AG04449 (cell line): ENCODE results near the gene ZFPL1.

Source experiments
- CTCF ChIA-PET: fragments of 350-600 bp; formaldehyde crosslinking; extraction: SDS; loops from one replicate; lab custom pipeline; 2021; ENCODE audit warnings: antibody characterized with exemption; lab: Yijun Ruan, JAX
- POLR2A ChIA-PET: fragments of 400-600, 350-600 bp; formaldehyde crosslinking; extraction: SDS; loops from one replicate; lab custom pipeline; 2020; ENCODE audit warnings: antibody characterized with exemption, inconsistent platforms; lab: Yijun Ruan, JAX
- DNase-seq: peaks from one replicate; pipeline ENCODE4 v3.0.0-alpha.2; 2010; ENCODE audit warnings: low read depth, low spot score
- H3K4me3 ChIP-seq: 2 replicates; pipeline ENCODE4 v1.5.1; 2011; ENCODE audit warnings: low read depth, mild to moderate bottlenecking, control low read depth, low read length
- TF ChIP-seq, protein P1 (sequence below): IDR thresholded peaks from one replicate; pipeline ENCODE4 v1.5.1; 2011; ENCODE audit warnings: mild to moderate bottlenecking, moderate library complexity, low read length, control low read depth, inconsistent platforms; ENCODE audit not compliant: insufficient read depth; ENCODE audit errors: missing control alignments

ZFPL1 gene

DNA sequence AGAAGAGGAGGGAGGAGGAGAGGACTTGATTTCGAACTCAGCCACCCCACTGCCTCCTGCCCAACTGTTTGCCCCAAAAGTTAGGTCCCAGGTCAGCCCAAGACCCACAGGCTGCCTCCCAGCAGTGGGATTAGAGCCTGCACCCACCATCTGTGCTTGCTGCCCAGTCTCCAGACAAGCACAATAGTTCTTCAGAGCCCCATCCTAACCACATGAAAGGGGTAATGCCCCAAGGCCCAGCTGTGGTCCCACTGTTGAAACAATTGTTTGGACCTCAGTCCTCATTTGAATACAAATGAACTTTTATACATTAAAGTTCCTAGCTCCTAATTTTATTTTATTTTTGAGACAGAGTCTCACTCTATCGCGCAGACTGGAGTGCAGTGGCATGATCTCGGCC is 6.6 kb downstream of the ZFPL1 start:
- no peak for DNase-seq
- ChIA-PET POLR2A (interaction anchor here (0.6 to 0.7 kb wide), 2 partner anchors 27 to 758 kb away, joined by 3 read pairs; partner anchors contain the start of gene ZNHIT2), CTCF (interaction anchor here (0.8 to 4.7 kb wide), 6 partner anchors 11 to 248 kb away, joined by 3 to 35 read pairs (median 4); partner anchors contain the start of genes TM7SF2 and ZNHIT2)
- no peak overlapping the region for H3K4me3 ChIP-seq
- TF ChIP-seq, protein P1, sequence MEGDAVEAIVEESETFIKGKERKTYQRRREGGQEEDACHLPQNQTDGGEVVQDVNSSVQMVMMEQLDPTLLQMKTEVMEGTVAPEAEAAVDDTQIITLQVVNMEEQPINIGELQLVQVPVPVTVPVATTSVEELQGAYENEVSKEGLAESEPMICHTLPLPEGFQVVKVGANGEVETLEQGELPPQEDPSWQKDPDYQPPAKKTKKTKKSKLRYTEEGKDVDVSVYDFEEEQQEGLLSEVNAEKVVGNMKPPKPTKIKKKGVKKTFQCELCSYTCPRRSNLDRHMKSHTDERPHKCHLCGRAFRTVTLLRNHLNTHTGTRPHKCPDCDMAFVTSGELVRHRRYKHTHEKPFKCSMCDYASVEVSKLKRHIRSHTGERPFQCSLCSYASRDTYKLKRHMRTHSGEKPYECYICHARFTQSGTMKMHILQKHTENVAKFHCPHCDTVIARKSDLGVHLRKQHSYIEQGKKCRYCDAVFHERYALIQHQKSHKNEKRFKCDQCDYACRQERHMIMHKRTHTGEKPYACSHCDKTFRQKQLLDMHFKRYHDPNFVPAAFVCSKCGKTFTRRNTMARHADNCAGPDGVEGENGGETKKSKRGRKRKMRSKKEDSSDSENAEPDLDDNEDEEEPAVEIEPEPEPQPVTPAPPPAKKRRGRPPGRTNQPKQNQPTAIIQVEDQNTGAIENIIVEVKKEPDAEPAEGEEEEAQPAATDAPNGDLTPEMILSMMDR: no peak

DNA sequence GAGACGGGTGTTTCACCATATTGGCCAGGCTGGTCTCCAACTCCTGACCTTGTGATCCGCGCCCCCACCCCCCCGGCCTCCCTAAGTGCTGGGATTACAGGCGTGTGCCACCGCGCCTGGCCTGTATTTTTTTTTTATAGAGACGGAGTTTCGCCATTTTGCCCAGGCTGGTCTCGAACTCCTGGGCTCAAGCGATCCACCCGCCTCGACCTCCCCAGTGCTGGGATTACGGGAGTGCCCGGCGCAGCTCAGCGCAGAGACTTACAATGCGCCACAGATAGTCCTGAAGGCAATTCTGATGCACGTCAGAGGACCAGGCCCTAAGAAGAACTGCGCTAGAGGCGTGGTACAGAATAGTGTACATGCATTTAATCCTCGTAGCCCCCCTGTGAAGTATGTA is 11.4 kb downstream of the ZFPL1 start:
- CTCF ChIA-PET: interaction anchor here (1.1 to 7.7 kb wide), 6 partner anchors 10 to 248 kb away, joined by 3 to 169 read pairs (median 6); partner anchors contain the start of genes CDCA5 and TM7SF2
- H3K4me3 ChIP-seq: peak overlapping the region; percentile 76
- TF ChIP-seq, protein P1: no peak
- no peak for DNase-seq
- POLR2A ChIA-PET: interaction anchor here (0.6 to 1.0 kb wide), 3 partner anchors 12 to 178 kb away, joined by 3 to 4 read pairs (median 3); partner anchors contain the start of genes ARL2, CDCA5 and ZFPL1

DNA sequence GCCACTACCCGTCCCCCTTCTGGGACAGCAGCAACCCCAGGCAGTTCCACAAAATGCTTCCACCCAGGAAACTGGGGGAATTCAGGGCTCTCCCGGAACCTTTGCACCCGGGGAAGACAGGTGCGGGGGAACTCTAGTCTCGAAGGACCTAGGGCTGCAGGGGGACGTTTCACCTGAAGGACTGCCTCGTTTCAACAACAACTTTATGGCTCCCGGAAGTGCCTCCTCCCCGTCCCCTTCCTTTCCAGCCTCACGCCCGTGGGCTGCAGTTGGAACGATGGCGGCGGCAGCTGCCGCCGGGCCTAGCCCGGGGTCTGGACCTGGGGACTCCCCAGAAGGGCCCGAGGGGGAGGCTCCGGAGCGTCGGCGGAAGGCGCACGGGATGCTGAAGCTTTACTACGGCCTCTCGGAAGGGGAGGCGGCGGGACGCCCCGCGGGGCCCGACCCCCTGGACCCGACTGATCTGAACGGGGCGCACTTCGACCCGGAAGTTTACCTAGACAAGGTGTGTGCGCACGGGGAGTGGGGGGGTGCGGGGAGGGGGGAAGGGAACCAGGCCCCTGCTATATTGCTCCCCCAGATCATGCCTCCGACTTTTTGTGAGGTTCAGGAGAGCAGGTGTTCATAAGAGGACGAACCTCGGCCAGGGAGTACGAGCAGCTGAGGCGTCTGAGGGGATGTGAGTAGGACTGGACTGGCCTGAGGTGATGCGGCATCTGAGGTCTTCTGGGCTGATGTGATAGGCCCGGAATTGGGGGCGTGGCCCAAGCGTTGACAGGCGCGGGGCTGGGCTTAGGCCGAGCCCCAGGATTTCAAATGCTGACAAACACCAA is 12.2 kb downstream of the ZFPL1 start, which contains the start of gene VPS51:
Gene VPS51 (plus strand): TSS at position 241 of the 833 bp plus-strand sequence. CDS start 37 bp downstream, at position 278.
- DNase-seq: no peak
- peak within 1 kb of the TSS; percentile 76 for H3K4me3 ChIP-seq
- POLR2A ChIA-PET: interaction anchor here (0.6 to 1.6 kb wide), 7 partner anchors 11 to 261 kb away, joined by 3 to 8 read pairs (median 4); partner anchors contain the start of genes FAU, MRPL49 and TM7SF2
- CTCF ChIA-PET: interaction anchor here (1.5 to 7.7 kb wide), 4 partner anchors 14 to 84 kb away, joined by 7 to 169 read pairs (median 7); partner anchors contain the start of genes ARL2, TM7SF2 and ZNHIT2
- TF ChIP-seq, protein P1: no peak

DNA sequence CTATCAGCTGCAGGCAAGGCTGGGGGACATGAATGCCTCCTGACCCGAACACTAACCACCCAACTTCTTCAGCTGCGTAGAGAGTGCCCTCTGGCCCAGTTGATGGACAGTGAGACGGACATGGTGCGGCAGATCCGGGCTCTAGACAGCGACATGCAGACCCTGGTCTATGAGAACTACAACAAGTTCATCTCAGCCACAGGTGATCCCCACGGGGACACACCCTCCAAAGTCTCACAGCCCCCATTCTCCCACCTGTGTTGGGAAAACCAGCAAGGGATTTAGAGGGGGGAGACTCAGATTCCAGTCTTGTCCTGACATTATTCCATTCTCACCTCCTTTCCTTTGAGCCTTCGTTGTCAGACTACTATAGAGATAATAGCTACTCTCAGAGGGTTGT is 12.9 kb downstream of the ZFPL1 start:
- ChIA-PET POLR2A (interaction anchor here (0.8 to 1.6 kb wide), 5 partner anchors 12 to 220 kb away, joined by 3 to 8 read pairs (median 4); partner anchors contain the start of genes FAU, MRPL49 and TM7SF2), CTCF (interaction anchor here (1.5 to 7.7 kb wide), 5 partner anchors 14 to 85 kb away, joined by 5 to 169 read pairs (median 7); partner anchors contain the start of genes ARL2, TM7SF2 and ZNHIT2)
- peak overlapping the region; percentile 76 for H3K4me3 ChIP-seq
- DNase-seq: no peak
- TF ChIP-seq, protein P1: no peak

DNA sequence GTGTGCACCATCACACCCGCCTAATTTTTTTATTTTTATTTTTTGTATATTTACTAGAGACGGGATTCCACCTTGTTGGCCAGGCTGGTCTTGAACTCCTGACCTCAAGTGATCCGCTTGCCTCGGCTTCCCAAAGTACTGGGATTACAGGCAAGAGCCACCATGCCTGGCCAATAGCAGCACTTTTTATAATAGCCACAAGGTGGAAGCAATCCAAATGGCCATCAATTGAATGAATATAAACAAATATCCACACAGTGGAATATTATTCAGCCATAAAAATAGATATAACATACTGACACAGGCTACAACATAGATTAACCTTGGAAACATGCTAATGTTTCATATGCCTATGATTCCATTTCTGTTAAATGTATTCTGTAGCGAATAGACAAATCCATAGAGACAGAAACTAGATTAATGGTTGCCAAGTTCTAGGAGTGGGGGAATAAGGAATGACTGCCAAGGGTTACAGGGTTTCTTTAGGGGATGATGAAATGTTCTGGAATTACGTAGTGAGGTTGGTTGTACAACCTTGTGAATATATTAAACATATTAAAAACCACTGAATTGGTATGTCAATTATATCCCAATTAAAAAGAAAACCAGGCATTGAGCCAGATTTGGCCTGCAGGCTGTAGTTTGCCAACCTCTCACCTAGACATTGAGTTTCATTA is 16.8 kb downstream of the ZFPL1 start:
- TF ChIP-seq, protein P1: no peak
- no peak for DNase-seq
- ChIA-PET CTCF (interaction anchor here (1.8 to 7.7 kb wide), 3 partner anchors 10 to 87 kb away, joined by 6 to 169 read pairs (median 51); partner anchors contain the start of genes ARL2 and TM7SF2), POLR2A (no interaction called here)
- no peak overlapping the region for H3K4me3 ChIP-seq
